ENCODE measurements around the gene ZNF474.

ZNF474 gene

GRCh38 chr5:122153774-122154173 lies 24.4 kb downstream of the ZNF474 start:
- no peak for DNase-seq (ENCODE audit: low read depth in 2 of 2)

DNA sequence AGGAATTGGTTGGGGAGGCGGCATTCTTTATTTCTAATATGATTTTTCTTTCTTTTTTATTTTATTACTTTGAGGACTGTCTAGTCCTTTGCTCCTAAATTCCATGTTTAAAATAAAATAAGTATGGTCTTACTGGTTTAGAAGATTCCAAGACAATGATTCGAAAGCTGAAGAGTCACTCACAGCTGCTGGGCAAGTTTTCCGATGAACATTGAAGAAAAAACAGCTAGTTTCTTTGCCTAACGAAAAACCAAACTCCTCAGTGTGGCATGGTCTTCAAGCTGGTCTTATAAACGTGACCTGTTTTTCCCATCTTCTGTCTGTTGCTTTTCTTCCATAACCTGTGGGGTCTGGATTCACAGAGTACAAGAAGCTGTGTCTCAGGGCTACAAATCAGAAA lies 25.1 kb downstream of the ZNF474 start:
- DNase-seq (ENCODE audit: low read depth in 2 of 2), result no peak

DNA sequence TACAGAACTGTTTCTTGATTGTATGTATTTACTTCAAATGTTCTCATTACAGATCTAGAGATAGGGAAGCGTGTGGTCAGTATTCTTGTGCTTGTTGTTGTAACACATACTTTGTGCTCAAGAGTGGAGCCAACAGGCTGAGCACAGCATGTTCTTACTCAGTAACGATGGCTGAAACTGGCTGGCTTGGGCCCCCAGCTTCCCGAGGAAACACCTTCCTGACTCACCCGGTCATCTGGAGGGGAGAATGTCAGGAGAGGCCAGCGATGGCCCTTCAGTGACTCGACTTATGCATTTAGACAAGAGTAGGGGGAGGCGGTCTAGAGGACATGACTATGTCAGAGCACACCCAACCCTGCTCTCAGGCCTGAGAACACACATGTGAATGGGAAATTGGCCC lies 25.6 kb downstream of the ZNF474 start:
- no peak for DNase-seq (ENCODE audit: low read depth in 2 of 2)

DNA sequence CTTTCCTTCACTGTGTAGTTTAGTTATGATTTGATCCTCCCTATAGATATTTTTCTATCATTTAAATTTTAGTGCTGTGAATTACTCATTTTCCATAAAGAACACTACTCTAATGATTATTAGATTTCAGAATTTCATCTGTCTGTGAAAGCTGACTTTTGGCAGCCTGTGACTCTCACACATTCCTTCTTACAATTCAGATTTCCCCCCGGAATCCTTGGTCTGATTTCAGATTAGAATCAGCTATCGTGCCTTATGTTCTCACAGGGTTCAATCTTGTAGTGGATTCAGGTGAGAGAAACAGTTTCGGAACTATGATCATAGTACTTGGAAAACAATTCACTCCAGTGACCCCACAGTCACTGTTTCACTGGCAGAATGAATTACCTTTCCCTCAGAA lies 26.2 kb downstream of the ZNF474 start:
- DNase-seq (ENCODE audit: low read depth in 2 of 2), result no peak

DNA sequence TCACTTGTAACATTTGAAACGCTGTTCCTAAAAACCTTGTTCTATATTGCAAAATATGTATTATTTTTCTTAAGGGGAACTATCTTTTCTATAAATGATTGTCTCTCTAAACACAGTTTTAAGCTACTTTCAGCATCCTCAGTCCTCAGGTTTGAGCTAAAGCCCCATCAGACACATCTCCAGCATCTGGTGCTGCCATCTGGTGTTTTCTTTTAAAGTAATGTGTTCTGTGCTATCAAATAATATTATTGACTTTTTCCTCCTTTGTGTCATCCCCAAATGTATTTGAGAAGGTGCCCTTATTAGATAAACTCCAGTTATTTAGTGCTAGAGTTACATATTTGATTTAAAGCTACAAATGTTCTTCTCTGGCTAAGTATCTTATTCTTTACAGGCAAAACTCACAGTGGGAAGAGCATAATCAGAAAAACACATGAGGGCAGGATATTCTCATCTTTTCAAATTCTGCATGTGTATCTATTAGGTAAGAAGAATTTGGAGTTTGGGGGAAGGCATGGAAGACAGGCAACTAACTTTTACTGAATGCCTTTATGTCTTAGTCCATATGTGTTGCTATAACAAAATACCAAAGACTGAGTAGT lies 27.5 kb downstream of the ZNF474 start:
- no peak for DNase-seq (ENCODE audit: low read depth in 2 of 2)

DNA sequence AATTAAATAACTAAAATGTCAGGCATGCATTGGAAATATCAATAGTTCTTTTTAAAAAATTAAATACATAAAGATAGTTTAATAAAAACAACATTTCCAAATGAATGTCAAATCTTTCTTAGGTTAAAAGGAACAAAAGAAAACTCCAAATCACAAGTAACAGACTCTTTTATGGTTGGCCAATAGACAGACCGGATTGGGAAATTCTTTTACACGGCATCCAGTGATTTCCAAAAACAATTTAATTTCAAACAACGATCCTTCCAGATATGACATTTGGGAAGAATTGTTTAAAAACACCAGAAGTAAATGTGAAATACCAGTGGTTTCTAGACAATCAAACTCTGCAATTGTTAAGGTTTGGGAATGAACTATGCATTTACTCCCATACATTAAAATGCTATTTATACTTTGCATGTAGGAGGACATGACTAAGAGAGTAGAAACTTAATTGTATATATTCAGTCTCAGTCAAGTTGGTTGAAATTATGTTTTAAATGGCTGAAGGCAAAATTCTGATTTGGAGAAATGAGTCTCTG lies 32.8 kb downstream of the ZNF474 start:
- no peak for DNase-seq (ENCODE audit: low read depth in 2 of 2)

DNA sequence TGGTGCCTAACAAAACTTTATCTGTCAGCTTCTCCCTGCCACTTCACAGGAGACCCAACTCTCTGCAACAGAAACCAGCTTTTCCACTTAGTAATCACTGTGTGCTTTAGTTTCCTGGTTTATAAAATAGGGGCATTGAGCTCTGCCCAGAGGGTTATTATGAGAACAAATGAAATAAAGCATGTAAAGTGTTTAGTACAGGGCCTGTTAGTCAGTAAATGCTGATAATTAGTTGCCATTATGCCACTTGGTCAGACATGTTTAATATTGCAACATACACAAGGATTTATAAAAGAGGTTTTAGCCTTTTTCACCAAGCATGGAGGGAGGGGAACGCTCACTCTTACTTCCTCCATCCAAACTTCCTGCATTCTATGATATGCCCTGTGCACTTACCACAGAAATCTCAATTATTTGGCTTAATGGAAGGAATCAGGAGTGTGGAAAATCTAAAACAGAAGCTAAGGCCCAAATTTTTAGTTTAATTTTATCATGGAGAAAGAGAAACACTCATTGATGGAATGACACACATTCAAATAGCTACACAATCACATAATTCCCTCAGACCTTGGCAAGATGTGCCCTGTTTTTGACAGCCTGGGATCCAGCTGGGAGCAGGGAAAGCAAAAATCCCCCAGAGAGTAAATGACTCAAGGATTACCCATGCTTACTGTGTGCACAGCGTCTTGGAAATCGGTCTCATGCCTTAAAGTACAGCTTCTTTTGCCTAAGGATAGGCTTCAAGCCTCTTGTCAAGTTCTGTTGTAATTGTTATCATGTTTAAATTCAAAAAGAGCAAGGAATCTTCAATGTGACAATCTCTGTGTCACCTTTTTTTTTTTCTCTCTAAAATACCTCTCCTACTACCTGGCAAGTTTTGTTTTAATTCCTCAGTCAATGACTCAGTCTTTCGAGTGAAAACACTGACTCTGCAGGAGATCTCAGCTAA lies 34.0 kb downstream of the ZNF474 start:
- DNase-seq (ENCODE audit: low read depth in 2 of 2), result no peak

GRCh38 chr5:122164070-122164435 lies 34.7 kb downstream of the ZNF474 start:
- no peak for DNase-seq (ENCODE audit: low read depth in 2 of 2)

DNA sequence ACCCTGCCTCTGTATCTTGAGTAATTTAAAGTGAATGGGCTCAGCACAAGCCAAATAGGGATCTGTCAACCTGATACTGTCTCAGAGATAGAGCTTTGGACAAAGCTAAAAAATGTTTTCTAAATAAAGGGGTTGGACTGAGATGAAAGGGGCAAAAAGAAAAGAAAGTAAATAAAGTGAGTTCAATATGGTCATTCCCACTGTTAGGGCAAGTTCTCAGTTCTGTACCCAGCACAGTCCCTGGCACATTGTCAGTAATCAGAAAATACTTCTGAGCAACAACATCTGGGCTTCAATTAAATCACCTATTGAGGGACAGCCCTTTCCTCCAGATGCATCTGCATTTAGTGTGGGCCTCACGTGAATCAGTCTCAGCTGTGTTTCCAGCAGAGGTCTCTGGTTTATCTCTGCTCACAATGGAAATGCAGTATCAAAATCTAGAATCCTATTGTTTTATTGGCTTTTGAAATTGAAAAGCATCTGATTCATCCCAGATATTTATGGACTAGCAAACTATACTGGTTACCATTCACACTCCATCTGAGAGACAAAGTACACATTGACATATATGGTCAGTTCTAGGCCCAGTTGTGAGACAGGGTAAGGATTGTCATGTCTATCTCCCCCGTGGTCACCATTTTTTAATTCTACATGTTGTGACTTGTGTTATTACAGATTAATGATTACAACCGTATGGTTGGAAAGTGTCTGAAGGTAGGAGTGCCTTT lies 35.6 kb downstream of the ZNF474 start:
- DNase-seq (ENCODE audit: low read depth in 2 of 2), result no peak

- DNase-seq (ENCODE audit: low read depth in 2 of 2), result no peak
Observed at GRCh38 chr5:122165559-122166078, 36.3 kb downstream of the ZNF474 start.

DNA sequence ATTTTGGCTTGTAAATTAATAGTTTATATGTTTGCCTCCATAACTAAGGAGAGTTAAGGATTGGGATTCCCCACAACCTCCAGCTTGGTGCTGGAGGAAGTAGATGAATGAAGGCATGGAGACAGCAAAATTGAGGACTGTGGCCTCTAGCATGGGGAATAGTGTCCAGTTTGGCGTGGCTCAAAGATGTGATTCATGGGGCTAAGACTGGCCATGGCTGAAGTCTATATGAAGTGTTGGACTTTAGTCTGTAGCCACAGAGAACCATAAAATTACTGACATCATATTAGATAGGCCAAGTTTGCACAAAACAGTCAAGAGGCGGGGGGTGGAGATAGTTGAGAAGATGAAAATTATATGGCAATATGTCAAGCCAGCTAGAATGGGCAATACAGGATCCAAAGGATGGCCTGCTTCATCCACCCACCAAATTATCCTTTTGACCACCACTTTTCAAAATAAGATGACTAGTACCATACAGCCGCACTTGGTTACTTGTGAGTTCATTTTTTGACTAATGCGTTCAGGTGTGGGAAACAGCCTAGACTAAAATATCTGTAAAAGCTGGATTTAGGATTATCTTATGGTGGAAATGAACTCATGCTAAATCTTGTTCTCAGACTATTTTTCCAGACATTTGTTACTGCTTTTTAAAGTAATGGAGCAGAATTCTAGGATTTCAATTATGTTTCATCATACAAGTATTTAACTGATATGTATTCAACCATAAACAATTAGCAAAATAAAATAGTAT lies 40.2 kb downstream of the ZNF474 start:
- no peak for DNase-seq (ENCODE audit: low read depth in 2 of 2)

- no peak for DNase-seq (ENCODE audit: low read depth in 2 of 2)
Observed at GRCh38 chr5:122170620-122171019, 41.3 kb downstream of the ZNF474 start.

GRCh38 chr5:122172207-122172606 lies 42.9 kb downstream of the ZNF474 start:
- DNase-seq (ENCODE audit: low read depth in 2 of 2), result no peak

DNA sequence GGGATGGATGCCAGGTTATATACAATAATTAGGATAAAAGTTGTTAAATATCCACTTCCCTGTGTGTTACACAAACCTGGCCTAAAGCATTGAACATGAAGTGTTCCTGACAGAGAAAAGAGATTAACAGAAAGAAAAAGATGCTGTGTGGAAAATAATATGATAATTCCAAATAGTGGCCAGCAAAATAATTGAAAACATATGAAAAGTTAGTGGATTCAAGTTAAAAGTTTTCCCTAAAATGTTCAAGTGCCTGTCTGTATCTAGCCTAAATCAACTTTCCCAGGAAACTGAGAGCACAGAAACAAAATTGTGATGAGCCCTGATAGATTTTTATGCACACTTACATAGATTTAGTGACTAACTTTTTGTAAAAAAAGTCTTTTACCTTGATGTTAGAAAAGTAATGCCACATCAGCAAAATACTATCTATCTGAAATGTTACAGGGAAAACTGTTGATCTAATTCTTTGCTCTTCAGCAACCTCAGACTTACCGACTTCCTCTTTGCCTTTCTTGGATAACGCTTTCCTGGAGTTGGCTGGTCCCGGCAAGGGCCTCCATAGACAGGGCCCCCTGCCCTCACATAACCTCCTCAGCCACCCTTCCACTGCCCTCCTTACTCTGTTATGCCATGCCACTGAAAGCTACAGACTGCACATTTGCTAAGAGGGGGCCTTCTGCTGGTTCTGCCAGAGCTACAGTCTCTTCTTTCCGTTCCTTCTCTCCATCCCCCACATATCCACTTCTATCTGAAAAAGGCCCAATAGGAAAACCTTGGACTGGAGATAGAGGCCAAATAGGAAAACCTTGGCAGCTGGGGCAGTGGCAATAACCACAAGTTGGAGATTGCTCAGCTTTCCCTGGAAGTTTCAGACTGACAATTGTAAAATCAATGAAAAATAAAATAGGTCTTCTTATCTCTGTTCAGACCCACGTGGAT lies 44.4 kb downstream of the ZNF474 start:
- DNase-seq (ENCODE audit: low read depth in 2 of 2), result no peak

DNA sequence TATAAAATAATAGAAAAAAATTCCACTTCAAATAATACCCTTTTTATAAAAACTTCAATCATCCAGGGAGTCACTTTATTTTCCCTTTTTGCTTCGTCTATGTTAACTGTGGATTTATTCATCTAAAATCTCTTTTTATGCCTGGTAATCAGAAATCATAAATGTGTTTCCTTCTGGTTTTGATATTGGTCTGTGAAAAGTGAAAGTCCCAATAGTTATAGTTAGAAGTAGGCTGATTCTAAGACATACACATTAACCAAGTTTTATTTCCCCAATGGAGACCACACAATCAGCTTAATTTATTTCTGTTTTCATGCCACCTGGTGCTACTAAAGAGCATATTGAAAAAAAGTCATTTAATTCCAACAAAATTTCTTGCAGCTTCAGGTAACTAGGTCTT lies 45.7 kb downstream of the ZNF474 start:
- no peak for DNase-seq (ENCODE audit: low read depth in 2 of 2)

DNA sequence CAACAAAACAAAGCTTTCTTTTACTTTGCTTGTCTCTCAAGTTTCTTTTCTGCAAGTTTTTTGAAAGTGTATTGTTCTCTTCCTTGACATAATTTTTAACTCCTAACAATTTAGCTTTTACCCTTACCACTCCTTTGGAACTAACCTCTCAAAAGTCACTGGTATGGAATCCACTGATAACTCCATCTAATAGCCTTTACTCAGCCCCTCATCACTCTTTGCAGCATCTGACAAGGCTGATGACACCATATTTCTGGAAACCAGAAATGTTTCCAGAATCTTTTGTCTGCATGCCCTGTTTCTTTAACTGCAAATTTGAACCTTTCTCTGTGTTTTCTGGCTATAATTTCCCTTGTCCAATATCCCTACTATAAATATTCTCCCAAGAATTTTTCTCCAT lies 46.5 kb downstream of the ZNF474 start:
- DNase-seq (ENCODE audit: low read depth in 2 of 2), result no peak

DNA sequence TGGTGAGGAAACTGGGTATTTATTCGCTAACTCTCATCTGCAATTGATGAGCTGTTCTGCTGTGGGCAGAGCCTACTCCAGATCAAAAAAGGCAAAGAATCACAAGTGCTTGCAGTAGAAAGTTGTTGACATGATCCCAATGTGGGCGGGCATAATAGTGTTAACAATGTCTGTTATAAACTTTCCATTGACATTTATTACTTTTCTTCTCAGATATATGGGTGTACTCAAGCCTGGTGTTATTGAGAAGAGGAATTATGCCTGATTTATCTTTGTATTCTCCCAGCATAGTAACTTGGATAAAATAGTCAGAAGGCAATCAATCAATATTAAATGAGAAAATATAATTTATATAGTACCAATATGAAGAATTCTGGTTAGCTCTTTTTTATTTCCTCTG lies 47.8 kb downstream of the ZNF474 start:
- DNase-seq (ENCODE audit: low read depth in 2 of 2), result no peak

DNA sequence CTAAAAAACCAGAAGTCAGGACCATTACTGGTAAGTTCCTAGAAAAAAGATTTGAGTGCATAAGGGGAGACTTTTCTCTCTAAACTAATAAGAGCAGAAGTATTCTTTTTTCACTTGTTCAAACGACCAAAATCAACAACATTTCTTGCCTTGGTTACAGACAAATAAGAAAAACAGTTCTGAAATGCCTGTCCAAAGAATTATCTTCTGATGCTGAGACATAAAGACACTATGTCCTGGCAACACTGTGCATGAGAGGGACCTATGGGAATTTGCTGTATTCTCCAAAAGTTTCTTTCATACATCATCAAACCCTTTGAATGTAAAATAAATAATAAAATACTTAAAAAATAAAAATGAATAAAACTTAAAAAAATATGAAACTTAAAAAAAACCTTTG lies 50.4 kb downstream of the ZNF474 start:
- DNase-seq (ENCODE audit: low read depth in 2 of 2), result no peak

GRCh38 chr5:122180146-122180712 lies 50.9 kb downstream of the ZNF474 start:
- no peak for DNase-seq (ENCODE audit: low read depth in 2 of 2)

All from stimulated activated CD4-positive, alpha-beta T cell treated with anti-CD3 and anti-CD28 coated beads, Interleukin-4, amount 100 ng/mL, for 48 hours (primary cell).